ENCODE data around the gene MTRR. TPM values are rescaled to one million over a fixed set of nuclear protein-coding genes. Genes with fewer than 3 reads are reported as not detected.

Gene MTRR
- total and polyA plus RNA-seq, 3 donors from 2014 or later = 56.3 to 82.6 (median 71.4) TPM

GRCh38 chr5:7857926-7858632 lies 10.9 kb upstream of the MTRR start:
- Histone ChIP-seq H3K4me3 (no peak overlapping the region), H3K27ac (no peak overlapping the region), H3K27me3 (no peaks in the 10 kb centered on the region), H3K36me3 (ENCODE audit: low read depth, missing control alignments) (no peaks in the 10 kb centered on the region), H3K9me3 (no peaks in the 10 kb centered on the region), H3K4me1 (no peaks in the 10 kb centered on the region)
- no peak for DNase-seq
- intact Hi-C loops (cut with DNase I; ENCODE audit: low total_unique reads) = no loop called here
- no peak for TF ChIP-seq POLR2A (IDR thresholded peaks at IDR 0.05)
- TF ChIP-seq CTCF (IDR thresholded peaks at IDR 0.05) = no peak
- 62 to 75% methylated on average over 9 of the region's 9 CpGs for WGBS, 2 donors

DNA sequence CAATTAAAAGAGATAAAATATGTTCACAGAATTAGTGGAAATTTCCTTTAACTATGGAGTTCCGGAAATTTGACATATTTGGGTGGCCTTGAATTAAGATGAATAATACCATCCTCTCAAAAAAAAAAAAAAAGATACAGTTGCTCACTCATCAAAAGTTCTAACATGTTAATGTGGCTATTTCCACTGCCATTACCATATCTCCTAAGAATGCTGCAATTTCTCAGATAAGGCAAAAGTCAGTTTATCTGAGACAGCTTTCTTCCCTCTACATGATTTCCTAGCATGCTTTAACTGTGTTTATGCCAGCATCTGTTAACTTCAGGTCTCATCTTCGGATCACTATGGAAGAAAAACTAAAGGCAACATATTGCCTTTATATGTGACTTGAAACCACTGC lies 2.8 kb upstream of the MTRR start:
- DNase-seq = no peak
- no peaks in the 10 kb centered on the region for H3K27me3 ChIP-seq
- TF ChIP-seq POLR2A (IDR thresholded peaks at IDR 0.05) (no peak), CTCF (IDR thresholded peaks at IDR 0.05) (no peak)
- H3K9me3 ChIP-seq = no peaks in the 10 kb centered on the region
- peaks cover 11% of the 10 kb centered on the region for H3K4me1 ChIP-seq
- H3K36me3 ChIP-seq (ENCODE audit: low read depth, missing control alignments) = no peaks in the 10 kb centered on the region
- intact Hi-C loops (cut with DNase I; ENCODE audit: low total_unique reads) = no loop called here
- no peak overlapping the region for H3K27ac ChIP-seq
- 78 to 85% methylated on average over 2 of the region's 2 CpGs for WGBS, 2 donors
- no peak overlapping the region for H3K4me3 ChIP-seq

DNA sequence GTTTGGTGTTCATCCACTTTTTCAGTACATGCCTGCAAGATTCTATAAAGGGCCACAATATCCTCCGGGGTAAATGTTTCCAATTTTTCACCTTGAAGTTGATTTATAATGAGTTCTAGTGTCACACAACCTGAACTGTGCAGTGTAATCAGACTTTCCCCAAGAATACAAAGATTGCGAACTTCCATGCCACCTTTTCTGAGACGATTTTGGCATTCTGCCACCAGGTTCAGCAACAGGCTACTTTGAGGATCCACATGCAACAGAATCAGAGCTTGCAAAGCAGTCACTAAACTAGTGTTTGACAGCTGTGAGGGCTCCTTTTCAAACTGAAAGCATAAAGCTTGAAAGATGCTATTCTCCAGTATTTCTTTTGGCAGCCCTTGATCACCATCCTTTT lies 1.7 kb upstream of the MTRR start:
- DNase-seq = no peak
- Histone ChIP-seq H3K4me3 (no peak overlapping the region), H3K9me3 (no peaks in the 10 kb centered on the region), H3K4me1 (peaks cover 11% of the 10 kb centered on the region), H3K36me3 (ENCODE audit: low read depth, missing control alignments) (no peaks in the 10 kb centered on the region), H3K27me3 (no peaks in the 10 kb centered on the region), H3K27ac (no peak overlapping the region)
- WGBS, 2 donors = 55 to 57% methylated on average over 3 of the region's 3 CpGs
- intact Hi-C loops (cut with DNase I; ENCODE audit: low total_unique reads) = no loop called here
- TF ChIP-seq POLR2A (IDR thresholded peaks at IDR 0.05) = no peak
- no peak for TF ChIP-seq CTCF (IDR thresholded peaks at IDR 0.05)

- DNase-seq = no peak
- peaks cover 11% of the 10 kb centered on the region for H3K4me1 ChIP-seq
- TF ChIP-seq POLR2A (IDR thresholded peaks at IDR 0.05) = no peak
- TF ChIP-seq CTCF (IDR thresholded peaks at IDR 0.05) = no peak
- H3K9me3 ChIP-seq = no peaks in the 10 kb centered on the region
- peak overlapping the region; percentile 87 to 90 for H3K27ac ChIP-seq
- WGBS, 2 donors = 0% methylated on average over 8 of the region's 8 CpGs
- no peaks in the 10 kb centered on the region for H3K27me3 ChIP-seq
- H3K36me3 ChIP-seq (ENCODE audit: low read depth, missing control alignments) = no peaks in the 10 kb centered on the region
- H3K4me3 ChIP-seq = peak overlapping the region; percentile 97
- intact Hi-C loops (cut with DNase I; ENCODE audit: low total_unique reads) = no loop called here
Measured at GRCh38 chr5:7868427-7868772, 548 bp upstream of the MTRR start.
